PC-3 (cell line): Measurements from ENCODE around the gene DIAPH3. TPM values are rescaled to one million over a fixed set of nuclear protein-coding genes. Genes with fewer than 3 reads are reported as not detected.

Experiments
- ATAC-seq: fragments of 200-7000 bp; cut with Tn5 transposase; 2 replicates; pipeline ENCODE4 v1.9.1; 2020; ENCODE audit warnings: mild to moderate bottlenecking, moderate library complexity
- BruUV-seq: library from RNA; stranded (reverse); fragments of 400-500 nt; replicated peaks from 2 replicates; lab custom pipeline; 2021; lab: Mats Ljungman, UMichigan
- CTCF ChIA-PET: fragments of 300-600 bp; sonication (Branson Sonifier 250); formaldehyde crosslinking; loops from one replicate; lab custom pipeline; 2022; ENCODE audit warnings: antibody characterized with exemption; lab: Charles Lee
- POLR2A ChIA-PET: fragments of 300-600 bp; sonication (Branson Sonifier 250); formaldehyde crosslinking; loops from one replicate; lab custom pipeline; 2022; ENCODE audit warnings: antibody characterized with exemption; ENCODE audit not compliant: unreplicated experiment; lab: Charles Lee
- DNase-seq: peaks from one replicate; pipeline ENCODE4 v3.0.0-alpha.2; 2015
- H2AFZ ChIP-seq: fragments of 300-600 bp; sonication (generic); 2 replicates; pipeline ENCODE4 v1.6.0; 2016; ENCODE audit warnings: antibody characterized with exemption, low read length
- H3F3A ChIP-seq: fragments of 300-600 bp; sonication (generic); one replicate; pipeline ENCODE4 v1.6.0; 2017; ENCODE audit warnings: antibody characterized with exemption, low read length, control low read depth, mild to moderate bottlenecking; ENCODE audit not compliant: unreplicated experiment
- H3K27ac ChIP-seq: fragments of 300-600 bp; sonication (generic); 2 replicates; pipeline ENCODE4 v1.5.1; 2016; ENCODE audit warnings: mild to moderate bottlenecking, low read length
- H3K27me3 ChIP-seq: fragments of 300-600 bp; sonication (generic); 2 replicates; pipeline ENCODE4 v1.6.1; 2016; ENCODE audit warnings: low read length, mixed read lengths
- H3K36me3 ChIP-seq: fragments of 300-600 bp; sonication (generic); 2 replicates; pipeline ENCODE4 v1.6.1; 2016; ENCODE audit warnings: low read depth, mixed run types, low read length, mixed read lengths
- H3K4me1 ChIP-seq: fragments of 300-600 bp; sonication (generic); 2 replicates; pipeline ENCODE4 v1.5.1; 2016; ENCODE audit warnings: low read length; ENCODE audit not compliant: insufficient read depth
- H3K4me2 ChIP-seq: fragments of 300-600 bp; sonication (generic); 2 replicates; pipeline ENCODE4 v1.6.0; 2016; ENCODE audit warnings: low read length
- H3K4me3 ChIP-seq: fragments of 300-600 bp; sonication (generic); 2 replicates; pipeline ENCODE4 v1.5.1; 2016; ENCODE audit warnings: mild to moderate bottlenecking, low read length, mixed read lengths
- H3K79me2 ChIP-seq: fragments of 300-600 bp; sonication (generic); 2 replicates; pipeline ENCODE4 v1.6.1; 2017; ENCODE audit warnings: low read length, mixed read lengths
- H3K9ac ChIP-seq: fragments of 300-600 bp; sonication (generic); 2 replicates; pipeline ENCODE4 v1.6.0; 2016; ENCODE audit warnings: mild to moderate bottlenecking, low read length
- H3K9me2 ChIP-seq: fragments of 300-600 bp; sonication (generic); replicated peaks from 2 replicates; pipeline ENCODE4 v1.6.1; 2016; ENCODE audit warnings: mixed run types, low read length, mixed read lengths
- H3K9me3 ChIP-seq: fragments of 300-600 bp; sonication (generic); 2 replicates; pipeline ENCODE4 v1.6.1; 2016; ENCODE audit warnings: low read length, mixed read lengths
- H4K20me1 ChIP-seq: fragments of 300-600 bp; sonication (generic); 2 replicates; pipeline ENCODE4 v1.6.1; 2016; ENCODE audit warnings: low read length, mixed read lengths
- CTCF ChIP-seq: fragments of 300-600 bp; sonication (generic); conservative IDR thresholded peaks from 2 replicates; pipeline ENCODE4 v1.5.1; 2017; ENCODE audit warnings: antibody characterized with exemption, low read depth, mild to moderate bottlenecking, low read length
- EZH2 ChIP-seq: fragments of 300-600 bp; sonication (generic); IDR thresholded peaks from one replicate; pipeline ENCODE4 v1.6.1; 2017; ENCODE audit warnings: antibody characterized with exemption, mild to moderate bottlenecking, low read length; ENCODE audit not compliant: unreplicated experiment
- EZH2phosphoT487 ChIP-seq: fragments of 300-600 bp; sonication (generic); IDR thresholded peaks from 2 replicates; pipeline ENCODE4 v1.6.1; 2018; ENCODE audit warnings: mild to moderate bottlenecking, antibody characterized with exemption, low read length, borderline replicate concordance
- intact Hi-C: fragments of 100-400 bp; cut with micrococcal nuclease; formaldehyde crosslinking; loops from 2 replicates; pipeline ENCODE4 v1.9.0; 2023
- total RNA-seq: library from RNA; depleted of rRNA; stranded (reverse); fragments of >200 nt; gene quantifications from 2 replicates; pipeline ENCODE4 v1.2.3, GENCODE V29; 2014

The DIAPH3 gene
- total RNA-seq, 1 experiment from 2014 or later: 7.6 TPM

- Histone ChIP-seq H3K79me2 (no peaks in the 10 kb centered on the region), H3K27ac (no peak overlapping the region), H3K27me3 (no peaks in the 10 kb centered on the region), H3K9ac (no peak overlapping the region), H3K36me3 (no peaks in the 10 kb centered on the region), H2AFZ (no peak overlapping the region), H3K4me3 (no peak overlapping the region), H3F3A (no peaks in the 10 kb centered on the region), H4K20me1 (no peaks in the 10 kb centered on the region), H3K9me2 (no peaks in the 10 kb centered on the region), H3K9me3 (no peaks in the 10 kb centered on the region), H3K4me2 (no peak overlapping the region), H3K4me1 (no peaks in the 10 kb centered on the region)
- ChIA-PET POLR2A (no interaction called here), CTCF (no interaction called here)
- DNase-seq (no peak), ATAC-seq (no peak)
- no TSS peak for BruUV-seq
- intact Hi-C loops: no loop called here
- TF ChIP-seq EZH2phosphoT487 (no peak), CTCF (no peak), EZH2 (no peak)
Measured at GRCh38 chr13:59728896-59729545, 434.7 kb downstream of the DIAPH3 start.

- TF ChIP-seq EZH2: no peak
- Histone ChIP-seq H3K4me3 (no peak overlapping the region), H4K20me1 (no peaks in the 10 kb centered on the region), H3K79me2 (no peaks in the 10 kb centered on the region), H3K27ac (no peak overlapping the region), H3K4me1 (no peaks in the 10 kb centered on the region), H3K9me2 (no peaks in the 10 kb centered on the region), H3K36me3 (no peaks in the 10 kb centered on the region), H3K27me3 (no peaks in the 10 kb centered on the region), H3K4me2 (no peak overlapping the region), H3K9ac (no peak overlapping the region), H3K9me3 (no peaks in the 10 kb centered on the region), H2AFZ (no peak overlapping the region), H3F3A (no peaks in the 10 kb centered on the region)
- ATAC-seq (no peak), DNase-seq (no peak)
- BruUV-seq: no TSS peak
- POLR2A ChIA-PET: no interaction called here
- intact Hi-C loops: no loop called here
- CTCF ChIA-PET: no interaction called here
Measured at GRCh38 chr13:59721926-59722910, 441.5 kb downstream of the DIAPH3 start.

GRCh38 chr13:59715611-59716010, 448.1 kb downstream of the DIAPH3 start:
- no peaks in the 10 kb centered on the region for H3K36me3 ChIP-seq
- H3K27ac ChIP-seq: no peak overlapping the region
- H3K4me1 ChIP-seq: no peaks in the 10 kb centered on the region
- no peaks in the 10 kb centered on the region for H4K20me1 ChIP-seq
- ChIA-PET CTCF (no interaction called here), POLR2A (no interaction called here)
- no peaks in the 10 kb centered on the region for H3K9me2 ChIP-seq
- no peaks in the 10 kb centered on the region for H3K79me2 ChIP-seq
- intact Hi-C loops: no loop called here
- H3K9ac ChIP-seq: no peak overlapping the region
- BruUV-seq: no TSS peak
- H2AFZ ChIP-seq: no peak overlapping the region
- ATAC-seq (no peak), DNase-seq (no peak)
- H3K9me3 ChIP-seq: no peaks in the 10 kb centered on the region
- H3F3A ChIP-seq: no peaks in the 10 kb centered on the region
- no peak overlapping the region for H3K4me2 ChIP-seq
- H3K4me3 ChIP-seq: no peak overlapping the region
- no peaks in the 10 kb centered on the region for H3K27me3 ChIP-seq
- TF ChIP-seq EZH2phosphoT487 (no peak), EZH2 (no peak), CTCF (no peak)
